GM13977 (cell line): Measurements from ENCODE around the gene VTA1.
A peak's percentile ranks its signal among the peaks of the same experiment; 100 is the strongest.

Experiments used
- DNase-seq: peaks from one replicate; pipeline ENCODE4 v3.0.0; 2012; ENCODE audit warnings: low spot score
- CTCF ChIP-seq: IDR thresholded peaks from 2 replicates; pipeline ENCODE4 v1.5.1; 2012; ENCODE audit warnings: mild to moderate bottlenecking, control low read depth; ENCODE audit not compliant: insufficient read depth; ENCODE audit errors: extremely low read depth, missing control alignments
- in situ Hi-C: fragments of 300-500 bp; cut with MboI; formaldehyde crosslinking; loops from one replicate; pipeline ENCODE4 v1.12.0; 2022; ENCODE audit warnings: low sequenced_read_pairs, low pct_unique_long_range_greater_than_20kb, mixed read lengths, inconsistent platforms; ENCODE audit not compliant: unreplicated experiment

The VTA1 gene

GRCh38 chr6:142242269-142242668 is 95.2 kb downstream of the VTA1 start:
- in situ Hi-C loops, result no loop called here
- no peak for TF ChIP-seq CTCF
- DNase-seq, result no peak

- DNase-seq, result peak; percentile 10
- no peak for TF ChIP-seq CTCF
- in situ Hi-C loops, result no loop called here
Measured at GRCh38 chr6:142246960-142247359, 99.9 kb downstream of the VTA1 start.

GRCh38 chr6:142249266-142249665 is 102.2 kb downstream of the VTA1 start:
- TF ChIP-seq CTCF, result no peak
- in situ Hi-C loops, result no loop called here
- DNase-seq, result no peak

- in situ Hi-C loops, result no loop called here
- DNase-seq, result no peak
- TF ChIP-seq CTCF, result no peak
Measured at GRCh38 chr6:142251930-142252445, 104.9 kb downstream of the VTA1 start.

GRCh38 chr6:142254513-142254912 is 107.5 kb downstream of the VTA1 start:
- DNase-seq, result no peak
- in situ Hi-C loops, result no loop called here
- no peak for TF ChIP-seq CTCF

GRCh38 chr6:142255785-142256184 is 108.7 kb downstream of the VTA1 start:
- DNase-seq, result no peak
- in situ Hi-C loops, result no loop called here
- no peak for TF ChIP-seq CTCF

GRCh38 chr6:142258305-142258704 is 111.2 kb downstream of the VTA1 start:
- no peak for DNase-seq
- TF ChIP-seq CTCF, result no peak
- in situ Hi-C loops, result no loop called here
